OCI-LY3 (cell line): ENCODE measurements around the gene EMD.
A peak's percentile ranks its signal among the peaks of the same experiment; 100 is the strongest.

Experiments used
- H2AFZ ChIP-seq: fragments of 200-600, 300-600 bp; shearing (Covaris generic); 2 replicates; pipeline ENCODE4 v1.6.0; 2014; ENCODE audit warnings: antibody characterized with exemption, low read depth, low read length
- H3K27ac ChIP-seq: fragments of 200-600, 300-600 bp; sonication (generic); 2 replicates; pipeline ENCODE4 v1.5.1; 2014; ENCODE audit warnings: mild to moderate bottlenecking, low read length, moderate library complexity, mixed read lengths
- H3K27me3 ChIP-seq: fragments of 200-600, 300-600 bp; sonication (generic); 2 replicates; pipeline ENCODE4 v1.6.1; 2014; ENCODE audit warnings: low read depth, low read length, mixed read lengths
- H3K36me3 ChIP-seq: fragments of 200-600, 300-600 bp; sonication (generic); replicated peaks from 2 replicates; pipeline ENCODE3; 2014; ENCODE audit warnings: low read depth, low read length, mixed read lengths
- H3K4me1 ChIP-seq: fragments of 300-600, 200-600 bp; sonication (generic); 2 replicates; pipeline ENCODE4 v1.6.1; 2014; ENCODE audit warnings: low read length, mixed read lengths
- H3K4me2 ChIP-seq: fragments of 200-600, 300-600 bp; sonication (generic); 2 replicates; pipeline ENCODE4 v1.6.1; 2014; ENCODE audit warnings: low read length, mixed read lengths
- H3K4me3 ChIP-seq: fragments of 300-600, 200-600 bp; sonication (generic); 2 replicates; pipeline ENCODE4 v1.5.1; 2014; ENCODE audit warnings: antibody characterized with exemption, mild to moderate bottlenecking, low read length, moderate library complexity
- H3K79me2 ChIP-seq: fragments of 300-600, 200-600 bp; shearing (Covaris generic); 2 replicates; pipeline ENCODE4 v1.6.1; 2014; ENCODE audit warnings: mild to moderate bottlenecking, low read length, mixed read lengths
- H3K9ac ChIP-seq: fragments of 300-600, 200-600 bp; shearing (Covaris generic); 2 replicates; pipeline ENCODE4 v1.6.0; 2014; ENCODE audit warnings: mild to moderate bottlenecking, low read length, moderate library complexity
- H3K9me3 ChIP-seq: fragments of 200-600, 300-600 bp; shearing (Covaris generic); 2 replicates; pipeline ENCODE4 v1.6.1; 2014; ENCODE audit warnings: low read length, mixed read lengths; ENCODE audit not compliant: insufficient read depth
- H4K20me1 ChIP-seq: fragments of 200-600, 300-600 bp; sonication (generic); 2 replicates; pipeline ENCODE4 v1.6.1; 2016; ENCODE audit warnings: low read length, mixed read lengths; ENCODE audit not compliant: insufficient read depth
- EZH2phosphoT487 ChIP-seq: fragments of 200-600 bp; shearing (Covaris generic); IDR thresholded peaks from 2 replicates; pipeline ENCODE4 v1.6.1; 2018; ENCODE audit warnings: antibody characterized with exemption, mixed run types, low read depth
- TF ChIP-seq, protein P1 (sequence below): fragments of 200-600, 300-600 bp; sonication (generic); IDR thresholded peaks from 2 replicates; pipeline ENCODE4 v1.5.1; 2014; ENCODE audit warnings: antibody characterized with exemption, low read length, low read depth

The EMD gene

DNA sequence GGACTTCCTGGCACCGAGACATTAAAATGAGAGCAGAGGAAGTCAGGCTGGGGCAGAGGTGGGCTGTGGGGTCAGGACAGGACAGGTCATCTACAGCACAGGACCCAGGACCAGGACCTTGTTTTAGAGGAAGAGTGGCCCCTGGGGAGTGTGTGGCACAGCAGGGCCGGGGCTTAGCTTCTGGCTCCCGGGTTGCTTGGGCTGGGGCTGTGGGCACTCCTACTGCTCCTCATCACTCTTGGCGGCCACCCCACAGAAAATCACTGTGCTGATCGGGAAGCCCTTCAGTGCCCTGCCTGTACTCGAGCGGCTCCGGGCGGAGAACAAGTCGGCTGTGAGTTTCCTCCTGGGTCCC is 41.3 kb downstream of the EMD start:
- H3K4me1 ChIP-seq, result peaks cover 18% of the 10 kb centered on the region
- no peak overlapping the region for H2AFZ ChIP-seq
- H3K4me2 ChIP-seq, result no peak overlapping the region
- H3K27ac ChIP-seq, result no peak overlapping the region
- H3K9ac ChIP-seq, result no peak overlapping the region
- no peaks in the 10 kb centered on the region for H3K9me3 ChIP-seq
- H3K36me3 ChIP-seq, result peaks cover 7% of the 10 kb centered on the region
- H4K20me1 ChIP-seq, result no peaks in the 10 kb centered on the region
- no peaks in the 10 kb centered on the region for H3K79me2 ChIP-seq
- H3K4me3 ChIP-seq, result no peak overlapping the region
- H3K27me3 ChIP-seq, result no peaks in the 10 kb centered on the region
- no peak for TF ChIP-seq EZH2phosphoT487
- TF ChIP-seq, protein P1, sequence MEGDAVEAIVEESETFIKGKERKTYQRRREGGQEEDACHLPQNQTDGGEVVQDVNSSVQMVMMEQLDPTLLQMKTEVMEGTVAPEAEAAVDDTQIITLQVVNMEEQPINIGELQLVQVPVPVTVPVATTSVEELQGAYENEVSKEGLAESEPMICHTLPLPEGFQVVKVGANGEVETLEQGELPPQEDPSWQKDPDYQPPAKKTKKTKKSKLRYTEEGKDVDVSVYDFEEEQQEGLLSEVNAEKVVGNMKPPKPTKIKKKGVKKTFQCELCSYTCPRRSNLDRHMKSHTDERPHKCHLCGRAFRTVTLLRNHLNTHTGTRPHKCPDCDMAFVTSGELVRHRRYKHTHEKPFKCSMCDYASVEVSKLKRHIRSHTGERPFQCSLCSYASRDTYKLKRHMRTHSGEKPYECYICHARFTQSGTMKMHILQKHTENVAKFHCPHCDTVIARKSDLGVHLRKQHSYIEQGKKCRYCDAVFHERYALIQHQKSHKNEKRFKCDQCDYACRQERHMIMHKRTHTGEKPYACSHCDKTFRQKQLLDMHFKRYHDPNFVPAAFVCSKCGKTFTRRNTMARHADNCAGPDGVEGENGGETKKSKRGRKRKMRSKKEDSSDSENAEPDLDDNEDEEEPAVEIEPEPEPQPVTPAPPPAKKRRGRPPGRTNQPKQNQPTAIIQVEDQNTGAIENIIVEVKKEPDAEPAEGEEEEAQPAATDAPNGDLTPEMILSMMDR, result no peak

DNA sequence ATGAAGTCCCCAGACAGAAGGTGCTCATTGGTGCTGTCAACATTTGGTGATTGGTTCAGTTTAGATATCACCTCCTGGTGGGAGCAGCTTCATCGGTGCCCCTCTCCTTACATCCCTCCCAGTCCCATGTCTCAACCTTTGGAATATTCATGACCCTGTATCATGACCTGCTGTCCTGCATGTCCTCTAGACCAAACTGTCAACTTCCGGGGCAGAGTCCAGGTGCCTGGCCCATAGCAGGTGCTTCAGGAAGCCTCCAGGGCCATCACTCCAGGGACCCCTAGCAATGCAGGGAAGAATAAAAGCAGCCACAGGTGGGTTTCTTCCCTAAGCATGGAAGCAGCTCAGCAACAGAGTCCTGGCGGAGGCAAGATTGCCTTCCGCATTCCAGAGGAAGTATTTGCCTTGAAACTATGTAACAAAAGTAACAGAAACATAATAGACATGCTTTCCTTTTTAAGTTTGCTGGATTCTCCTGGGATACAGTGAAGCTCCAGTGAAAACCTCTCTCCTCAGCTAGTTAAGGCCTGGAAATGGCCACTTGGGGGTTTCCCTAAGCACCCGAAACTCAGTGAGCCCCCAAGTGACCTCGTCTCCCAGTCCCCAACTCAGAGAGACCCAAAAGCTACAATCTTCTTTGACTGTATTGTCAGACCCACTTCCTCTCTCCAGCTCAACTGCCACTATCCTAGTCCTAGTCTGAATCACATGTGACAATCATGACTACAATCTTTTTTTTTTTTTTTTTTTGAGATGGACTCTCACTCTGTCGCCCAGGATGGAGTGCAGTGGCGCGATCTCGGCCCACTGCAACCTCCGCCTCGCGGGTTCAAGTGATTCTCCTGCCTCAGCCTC is 48.0 kb downstream of the EMD start:
- Histone ChIP-seq H3K79me2 (peaks cover 22% of the 10 kb centered on the region), H3K4me2 (0 out of 2 replicates have a peak overlapping the region, but pooled peaks have one; percentile 3), H2AFZ (no peak overlapping the region), H3K36me3 (no peaks in the 10 kb centered on the region), H3K9me3 (no peaks in the 10 kb centered on the region), H4K20me1 (no peaks in the 10 kb centered on the region), H3K9ac (no peak overlapping the region), H3K4me1 (peaks cover 12% of the 10 kb centered on the region), H3K27ac (no peak overlapping the region), H3K27me3 (no peaks in the 10 kb centered on the region), H3K4me3 (no peak overlapping the region)
- TF ChIP-seq, protein P1, result no peak
- no peak for TF ChIP-seq EZH2phosphoT487

DNA sequence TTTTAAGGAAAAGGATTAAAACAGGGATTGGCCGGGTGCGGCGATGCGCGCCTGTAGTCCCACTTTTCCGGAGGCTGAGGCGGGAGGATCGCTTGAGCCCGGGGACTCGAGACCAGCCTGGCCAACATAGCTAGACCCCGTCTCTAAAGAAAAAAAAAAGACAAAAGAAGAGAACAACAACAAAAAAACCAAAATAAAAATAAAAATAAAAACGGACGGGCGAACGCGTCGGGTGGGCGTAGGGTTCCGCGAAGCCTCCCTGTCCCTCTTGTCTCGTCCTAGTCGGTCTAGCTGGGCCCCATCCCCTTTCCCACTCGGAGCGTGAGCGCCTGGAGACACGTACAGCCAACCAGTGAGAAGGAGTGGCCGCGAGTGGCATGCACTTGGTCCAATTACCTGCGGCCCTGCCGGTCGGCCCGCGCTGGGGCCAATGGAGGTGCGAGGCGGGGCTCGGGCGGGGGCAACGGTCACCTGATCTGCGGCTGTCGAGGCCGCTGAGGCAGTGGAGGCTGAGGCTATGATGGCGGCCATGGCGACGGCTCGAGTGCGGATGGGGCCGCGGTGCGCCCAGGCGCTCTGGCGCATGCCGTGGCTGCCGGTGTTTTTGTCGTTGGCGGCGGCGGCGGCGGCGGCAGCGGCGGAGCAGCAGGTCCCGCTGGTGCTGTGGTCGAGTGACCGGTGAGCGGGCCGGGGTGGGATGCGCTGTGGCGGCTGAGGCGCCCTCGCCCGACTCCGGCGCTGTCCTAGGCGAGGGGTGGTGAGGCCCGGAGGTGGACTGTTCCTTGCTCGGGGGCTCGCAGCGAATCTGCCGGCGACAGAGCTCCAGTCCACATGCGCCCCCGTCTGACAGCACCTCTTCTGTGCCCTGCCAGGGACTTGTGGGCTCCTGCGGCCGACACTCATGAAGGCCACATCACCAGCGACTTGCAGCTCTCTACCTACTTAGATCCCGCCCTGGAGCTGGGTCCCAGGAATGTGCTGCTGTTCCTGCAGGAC is 49.4 kb downstream of the EMD start, which contains the start of gene ATP6AP1:
ATP6AP1 (plus strand) TSS at position 502 of the 996 bp plus-strand sequence; CDS start at position 518, 16 bp downstream.
- Histone ChIP-seq H3K4me1 (peaks cover 12% of the 10 kb centered on the region), H3K4me3 (peak within 1 kb of the TSS; percentile 95), H3K27ac (peak within 1 kb of the TSS; percentile 43), H3K9me3 (no peaks in the 10 kb centered on the region), H3K79me2 (peaks cover 22% of the 10 kb centered on the region), H4K20me1 (no peaks in the 10 kb centered on the region), H3K36me3 (no peaks in the 10 kb centered on the region), H3K9ac (peak within 1 kb of the TSS; percentile 77), H3K27me3 (no peaks in the 10 kb centered on the region), H3K4me2 (peak within 1 kb of the TSS; percentile 93), H2AFZ (no peak within 1 kb of the TSS)
- no peak for TF ChIP-seq EZH2phosphoT487
- TF ChIP-seq, protein P1, result peak; percentile 28; the same call in 1 of the 2 replicates

GRCh38 chrX:154429711-154430110 is 50.6 kb downstream of the EMD start:
- H3K79me2 ChIP-seq, result peaks cover 22% of the 10 kb centered on the region
- H3K27ac ChIP-seq, result no peak overlapping the region
- no peaks in the 10 kb centered on the region for H3K27me3 ChIP-seq
- no peak overlapping the region for H3K9ac ChIP-seq
- peaks cover 12% of the 10 kb centered on the region for H3K4me1 ChIP-seq
- H3K9me3 ChIP-seq, result no peaks in the 10 kb centered on the region
- TF ChIP-seq EZH2phosphoT487, result no peak
- TF ChIP-seq, protein P1, result no peak
- H3K4me2 ChIP-seq, result peak overlapping the region; percentile 87
- H3K4me3 ChIP-seq, result peak overlapping the region; percentile 95
- no peaks in the 10 kb centered on the region for H3K36me3 ChIP-seq
- no peaks in the 10 kb centered on the region for H4K20me1 ChIP-seq
- no peak overlapping the region for H2AFZ ChIP-seq
